GM12891 (cell line): ENCODE measurements around the gene TUSC2.

Experiments
- POLR2A ChIP-seq: IDR thresholded peaks from 2 replicates; pipeline ENCODE4 v1.6.1; 2011; ENCODE audit warnings: low read depth, low read length, control low read depth
- POLR2AphosphoS5 ChIP-seq: IDR thresholded peaks from 2 replicates; pipeline ENCODE4 v1.6.1; 2011; ENCODE audit warnings: low read depth, low read length, control low read depth
- SPI1 ChIP-seq: IDR thresholded peaks from 2 replicates; pipeline ENCODE4 v1.6.1; 2011; ENCODE audit warnings: low read depth, low read length, control low read depth
- TAF1 ChIP-seq: IDR thresholded peaks from 2 replicates; pipeline ENCODE4 v1.6.1; 2011; ENCODE audit warnings: low read depth, low read length, control low read depth

DNA sequence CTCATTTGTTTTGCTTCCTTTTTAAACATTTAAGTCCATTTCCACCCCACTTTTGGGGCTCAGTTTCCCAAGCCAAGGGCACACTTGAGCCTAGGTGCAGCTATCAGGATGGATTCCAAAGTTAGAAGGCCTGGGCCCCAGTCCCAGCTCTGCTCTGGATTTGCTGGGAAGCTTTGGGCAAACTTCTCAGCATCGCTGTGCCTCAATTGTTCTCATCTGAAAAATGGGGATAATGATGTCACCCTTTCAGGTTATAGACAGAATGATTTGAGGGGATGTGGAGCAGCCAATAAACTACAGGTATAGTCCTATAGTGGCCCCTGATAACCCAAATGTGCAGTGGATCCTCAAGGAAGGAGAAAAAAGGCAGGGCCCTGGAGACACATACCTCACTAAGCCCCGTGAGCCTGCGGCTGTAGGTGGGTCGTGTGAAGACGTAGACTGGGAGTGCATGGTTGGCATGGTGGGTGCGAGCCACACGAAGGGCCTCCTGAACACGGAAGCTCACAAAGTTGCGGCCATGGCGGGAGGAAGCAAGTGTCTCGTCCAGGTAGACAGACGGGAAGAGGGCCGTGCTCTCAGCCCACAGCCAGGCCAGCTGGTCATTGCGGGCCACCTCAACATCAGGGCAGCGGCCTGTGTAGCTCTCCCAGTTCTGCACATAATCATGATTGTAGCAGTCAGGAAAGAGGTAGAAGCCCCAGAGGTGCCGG lies 8.7 kb downstream of the TUSC2 start:
- no peak for TF ChIP-seq SPI1
- no peak for TF ChIP-seq TAF1
- no peak for TF ChIP-seq POLR2AphosphoS5
- no peak for TF ChIP-seq POLR2A
